Adrenal gland (tissue), 5 donors: Measurements from ENCODE around the gene PTGES3L.
"Not testable (repeated sequence)": the region's sequence is repeated elsewhere in the genome, so short reads cannot be mapped to it uniquely, and the experiment has no call there.

Experiments
- POLR2A ChIP-seq, 2 donors: fragments of 450-650 bp; IDR thresholded peaks; one replicate each; pipeline ENCODE4 v1.6.1; 2017; ENCODE audit warnings: antibody characterized with exemption in 2 of 2, mild to moderate bottlenecking in 2 of 2, moderate library complexity in 1 of 2
- TF ChIP-seq, protein P1 (sequence below), 6 experiments: fragments of 450-650 bp in 4 of 6; fragments of 200-600 bp in 2 of 6; sonication (generic) in 1 of 6; IDR thresholded peaks; 1 replicate in 5 of 6; 2 replicates in 1 of 6; pipeline versions ENCODE4 v1.5.1 to v1.8.0; 2016 to 2021; ENCODE audit warnings: antibody characterized with exemption in 6 of 6, mild to moderate bottlenecking in 2 of 6, moderate library complexity in 1 of 6
- donor health status: DM: no; HTN: no; CAD: no.

DNA sequence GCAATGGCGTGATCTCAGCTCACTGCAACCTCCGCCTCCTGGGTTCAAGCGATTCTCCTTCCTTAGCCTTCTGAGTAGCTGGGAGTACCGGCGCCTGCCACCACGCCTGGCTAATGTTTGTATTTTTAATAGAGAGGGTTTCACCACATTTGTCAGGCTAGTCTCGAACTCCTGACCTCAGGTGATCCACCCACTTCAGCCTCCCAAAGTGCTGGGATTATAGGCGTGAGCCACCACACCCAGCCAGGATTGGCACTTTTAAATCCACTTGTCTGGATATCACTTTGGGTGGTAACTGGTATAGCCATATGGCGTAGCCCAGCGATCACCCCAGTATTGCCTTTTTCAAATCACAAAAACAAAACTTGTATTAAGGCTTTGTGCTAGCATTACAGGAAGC is 14.0 kb upstream of the PTGES3L start:
- TF ChIP-seq, protein P1, sequence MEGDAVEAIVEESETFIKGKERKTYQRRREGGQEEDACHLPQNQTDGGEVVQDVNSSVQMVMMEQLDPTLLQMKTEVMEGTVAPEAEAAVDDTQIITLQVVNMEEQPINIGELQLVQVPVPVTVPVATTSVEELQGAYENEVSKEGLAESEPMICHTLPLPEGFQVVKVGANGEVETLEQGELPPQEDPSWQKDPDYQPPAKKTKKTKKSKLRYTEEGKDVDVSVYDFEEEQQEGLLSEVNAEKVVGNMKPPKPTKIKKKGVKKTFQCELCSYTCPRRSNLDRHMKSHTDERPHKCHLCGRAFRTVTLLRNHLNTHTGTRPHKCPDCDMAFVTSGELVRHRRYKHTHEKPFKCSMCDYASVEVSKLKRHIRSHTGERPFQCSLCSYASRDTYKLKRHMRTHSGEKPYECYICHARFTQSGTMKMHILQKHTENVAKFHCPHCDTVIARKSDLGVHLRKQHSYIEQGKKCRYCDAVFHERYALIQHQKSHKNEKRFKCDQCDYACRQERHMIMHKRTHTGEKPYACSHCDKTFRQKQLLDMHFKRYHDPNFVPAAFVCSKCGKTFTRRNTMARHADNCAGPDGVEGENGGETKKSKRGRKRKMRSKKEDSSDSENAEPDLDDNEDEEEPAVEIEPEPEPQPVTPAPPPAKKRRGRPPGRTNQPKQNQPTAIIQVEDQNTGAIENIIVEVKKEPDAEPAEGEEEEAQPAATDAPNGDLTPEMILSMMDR (IDR thresholded peaks at IDR 0.05): not testable (repeated sequence)
- TF ChIP-seq POLR2A (IDR thresholded peaks at IDR 0.05): not testable (repeated sequence)
